ENCODE measurements around the gene CMBL.
"Not testable (repeated sequence)": the region's sequence is repeated elsewhere in the genome, so short reads cannot be mapped to it uniquely, and the experiment has no call there.

CMBL gene

GRCh38 chr5:10253390-10253789 lies 54.3 kb downstream of the CMBL start:
- no peak for DNase-seq

- DNase-seq = no peak
Measured at GRCh38 chr5:10251405-10251804, 56.3 kb downstream of the CMBL start.

- DNase-seq = no peak
Measured at GRCh38 chr5:10250806-10251276, 56.9 kb downstream of the CMBL start.

DNA sequence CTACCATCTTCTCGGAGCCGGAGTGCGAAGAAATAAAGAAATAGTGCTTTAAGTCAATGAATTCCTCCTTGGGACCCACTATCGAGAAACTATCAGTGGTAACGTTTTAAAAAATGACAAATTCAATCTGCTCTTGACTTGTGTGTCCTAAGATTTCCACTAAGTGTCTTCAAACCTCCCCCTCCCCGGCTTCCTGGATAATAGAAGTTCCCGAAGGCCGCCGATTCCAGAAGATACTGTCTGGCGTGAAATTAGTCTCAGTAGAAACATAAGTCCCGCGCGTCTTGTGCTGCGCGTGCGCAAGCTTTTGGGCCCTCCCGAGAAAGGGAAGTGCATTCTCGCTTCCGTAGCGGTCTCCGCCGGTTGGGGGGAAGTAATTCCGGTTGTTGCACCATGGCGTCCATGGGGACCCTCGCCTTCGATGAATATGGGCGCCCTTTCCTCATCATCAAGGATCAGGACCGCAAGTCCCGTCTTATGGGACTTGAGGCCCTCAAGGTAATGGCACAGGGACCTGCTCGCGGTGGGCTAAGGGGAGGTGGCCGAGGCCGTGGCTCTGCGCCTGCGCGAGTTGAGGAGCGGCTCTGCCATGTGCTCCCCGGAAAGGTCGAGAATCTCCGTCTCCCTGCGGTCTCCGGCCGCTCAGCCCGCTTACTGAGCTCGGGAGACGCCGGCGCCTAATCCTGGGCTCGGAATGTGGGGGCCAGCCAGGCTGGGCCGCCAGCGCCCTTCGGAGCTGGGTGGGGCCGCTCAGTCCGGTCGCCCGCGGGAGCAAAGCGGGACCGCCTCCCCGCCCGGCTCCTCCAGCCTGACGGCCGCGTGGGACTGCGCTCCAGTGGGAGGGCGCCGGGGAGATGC lies 57.5 kb downstream of the CMBL start, which contains the start of gene CCT5:
Gene CCT5, plus strand, starts transcription at position 333 of the 858 bp plus-strand sequence. Its CDS starts 61 bp downstream, at position 394.
- DNase-seq = peak; percentile 98

- DNase-seq = no peak
Measured at GRCh38 chr5:10248378-10249260, 59.1 kb downstream of the CMBL start.

GRCh38 chr5:10247217-10247616 lies 60.5 kb downstream of the CMBL start:
- not testable (repeated sequence) for DNase-seq

- DNase-seq = no peak
Measured at GRCh38 chr5:10246761-10247160, 60.9 kb downstream of the CMBL start.

- no peak for DNase-seq
Measured at GRCh38 chr5:10244342-10244944, 63.3 kb downstream of the CMBL start.

- no peak for DNase-seq
Measured at GRCh38 chr5:10243660-10244240, 64.0 kb downstream of the CMBL start.

DNA sequence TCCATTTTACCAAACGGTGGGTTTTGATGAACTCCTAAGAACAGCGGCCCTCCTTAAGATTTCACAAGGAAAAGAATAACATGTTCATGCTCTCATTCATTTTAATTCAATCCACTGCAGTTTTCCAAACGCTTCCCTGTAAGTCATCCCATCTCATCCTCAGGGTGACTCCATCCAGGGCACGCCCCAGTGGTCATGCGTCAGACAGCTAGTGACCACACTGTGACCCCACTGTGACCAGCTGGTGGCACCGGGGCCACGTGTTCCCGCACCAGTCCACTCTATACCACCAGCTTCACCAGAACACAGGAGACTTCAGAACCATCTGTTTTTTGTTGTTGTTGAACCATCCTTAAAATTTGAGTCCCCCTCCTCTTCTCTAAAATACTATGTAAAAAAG lies 72.4 kb downstream of the CMBL start:
- DNase-seq = no peak

GRCh38 chr5:10233505-10233904 lies 74.2 kb downstream of the CMBL start:
- DNase-seq = peak; percentile 51

DNA sequence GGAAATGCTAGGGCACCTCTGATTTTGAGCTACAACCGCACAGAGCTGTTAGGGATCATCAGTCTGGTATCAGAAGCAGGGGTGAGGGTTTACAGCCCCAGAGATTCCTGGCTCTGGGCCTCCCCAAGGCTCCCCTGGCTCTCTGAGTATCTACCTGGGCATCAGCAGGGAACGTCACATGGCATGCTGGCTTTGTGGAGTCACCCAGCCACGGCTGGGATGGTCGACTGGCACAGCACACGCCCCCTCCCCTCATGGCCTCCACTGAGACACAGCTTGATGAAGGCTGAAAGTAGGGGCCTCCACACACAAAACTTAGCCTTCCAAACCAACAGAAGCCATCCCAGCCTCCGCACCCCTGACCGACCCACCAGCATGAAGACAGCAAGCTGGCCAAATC lies 74.7 kb downstream of the CMBL start:
- DNase-seq = no peak

DNA sequence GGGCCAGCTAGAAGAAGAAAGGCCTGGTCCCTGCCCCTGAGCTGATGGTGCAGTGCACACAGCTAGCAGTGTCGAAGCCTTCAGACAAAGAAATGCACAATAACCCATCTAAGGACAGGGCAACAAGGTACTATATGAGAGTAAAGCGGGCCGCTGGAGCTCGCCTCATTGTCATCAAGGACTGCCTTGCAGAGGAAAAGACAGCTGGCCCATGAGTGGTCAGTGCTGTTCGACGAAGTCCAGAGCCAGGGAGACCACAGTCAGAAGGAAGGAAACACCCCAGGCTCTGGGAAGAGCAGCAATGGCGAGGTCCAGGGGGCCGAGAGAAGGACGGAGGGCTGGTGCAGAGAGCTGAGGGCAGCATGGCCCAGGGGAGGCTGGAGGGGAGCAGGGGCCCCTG lies 75.3 kb downstream of the CMBL start:
- no peak for DNase-seq

- DNase-seq = no peak
Measured at GRCh38 chr5:10229306-10230048, 78.2 kb downstream of the CMBL start.

DNA sequence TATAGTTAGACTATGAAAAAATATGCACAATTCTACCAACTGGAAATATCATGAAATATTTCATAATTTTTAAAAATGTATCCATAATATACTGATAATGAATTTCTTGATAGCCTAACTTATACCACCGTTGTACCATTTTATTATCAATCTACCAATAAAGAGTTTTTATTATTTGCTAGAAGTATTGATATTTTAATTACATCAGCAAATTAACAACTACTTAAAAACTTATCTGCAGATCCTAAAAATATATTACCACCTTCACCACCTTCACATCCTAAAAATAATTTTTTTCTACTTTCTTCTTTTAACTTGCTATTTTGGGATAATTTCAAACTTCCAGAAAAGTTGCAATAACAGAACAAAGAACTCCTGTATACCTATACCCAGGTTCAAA lies 79.4 kb downstream of the CMBL start:
- DNase-seq = no peak

All from NCI-H510A (cell line).